B cell (primary cell): Measurements from ENCODE around the gene TIMM44. TPM values are rescaled to one million over a fixed set of nuclear protein-coding genes. Genes with fewer than 3 reads are reported as not detected.
A peak's percentile ranks its signal among the peaks of the same experiment; 100 is the strongest.

Source experiments
- ATAC-seq: fragments of 200-7000 bp; cut with Tn5 transposase; one replicate; pipeline ENCODE4 v1.10.0; 2021; ENCODE audit warnings: low read depth, mild to moderate bottlenecking, moderate number of reproducible peaks, moderate library complexity
- CTCF ChIA-PET: fragments of 350-600 bp; sonication (Branson Sonifier 250); formaldehyde crosslinking; loops from one replicate; lab custom pipeline; 2021; ENCODE audit warnings: antibody characterized with exemption, inconsistent platforms; lab: Charles Lee
- POLR2A ChIA-PET: fragments of 350-600 bp; sonication (Branson Sonifier 250); formaldehyde crosslinking; loops from one replicate; lab custom pipeline; 2021; ENCODE audit warnings: antibody characterized with exemption; lab: Charles Lee
- DNase-seq: peaks from one replicate; pipeline ENCODE4 v3.0.0; 2013
- H2AFZ ChIP-seq: 2 replicates; pipeline ENCODE4 v1.6.1; 2012; ENCODE audit warnings: mild to moderate bottlenecking, low read depth, low read length; ENCODE audit not compliant: insufficient read depth, poor library complexity, severe bottlenecking
- H3K27ac ChIP-seq, 2 donors: 1 replicate in 1 of 2; 2 replicates in 1 of 2; pipeline ENCODE4 v1.5.1; 2012 to 2013; ENCODE audit warnings: low read length in 2 of 2, mild to moderate bottlenecking in 2 of 2, moderate library complexity in 1 of 2
- H3K27me3 ChIP-seq, 4 experiments: fragments of 200-600 bp in 1 of 4; sonication (generic) in 1 of 4; replicated peaks in 1 of 4; 1 replicate in 2 of 4; 2 replicates in 2 of 4; pipeline versions ENCODE4 v1.6.1 to v1.7.0; 2013 to 2016; ENCODE audit warnings: low read length in 3 of 4, mild to moderate bottlenecking in 2 of 4, mixed read lengths in 1 of 4, moderate library complexity in 1 of 4; ENCODE audit not compliant: insufficient read depth in 4 of 4, control insufficient read depth in 3 of 4; ENCODE audit errors: control extremely low read depth in 1 of 4
- H3K36me3 ChIP-seq, 2 experiments: replicated peaks in 1 of 2; 1 replicate in 1 of 2; 2 replicates in 1 of 2; pipeline versions ENCODE4 v1.6.1 to v1.7.1; 2013; ENCODE audit warnings: low read length in 1 of 2; ENCODE audit not compliant: insufficient read depth in 2 of 2, control insufficient read depth in 1 of 2; ENCODE audit errors: control extremely low read depth in 1 of 2, extremely low read depth in 1 of 2
- H3K4me1 ChIP-seq, 2 donors: fragments of 200-600 bp in 1 of 2; sonication (generic) in 1 of 2; 1 replicate in 1 of 2; 2 replicates in 1 of 2; pipeline versions ENCODE4 v1.5.1 to v1.6.1; 2013 to 2017; ENCODE audit warnings: low read length in 2 of 2; ENCODE audit not compliant: control insufficient read depth in 2 of 2, insufficient read depth in 2 of 2
- H3K4me2 ChIP-seq: replicated peaks from 2 replicates; pipeline ENCODE3; 2012; ENCODE audit warnings: mild to moderate bottlenecking, low read depth, low read length; ENCODE audit not compliant: poor library complexity, severe bottlenecking
- H3K4me3 ChIP-seq, 5 experiments: fragments of 200-600 bp in 1 of 5; sonication (generic) in 1 of 5; 1 replicate in 3 of 5; 2 replicates in 2 of 5; pipeline versions ENCODE4 v1.5.1 to v1.7.0; 2011 to 2016; ENCODE audit warnings: low read length in 4 of 5, mild to moderate bottlenecking in 4 of 5, low read depth in 2 of 5, control low read depth in 1 of 5, moderate library complexity in 1 of 5; ENCODE audit not compliant: insufficient read depth in 1 of 5; ENCODE audit errors: control extremely low read depth in 1 of 5, extremely low read depth in 1 of 5
- H3K79me2 ChIP-seq: fragments of 200-600 bp; sonication (generic); one replicate; pipeline ENCODE4 v1.6.0; 2016; ENCODE audit warnings: low read length; ENCODE audit not compliant: control insufficient read depth, insufficient read depth
- H3K9ac ChIP-seq: fragments of 200-600 bp; sonication (generic); 2 replicates; pipeline ENCODE4 v1.6.1; 2017; ENCODE audit warnings: mild to moderate bottlenecking, low read length, moderate library complexity
- H3K9me3 ChIP-seq, 3 donors: one replicate each; pipeline versions ENCODE4 v1.6.1 to v1.7.1; 2013; ENCODE audit warnings: low read length in 2 of 3; ENCODE audit not compliant: control insufficient read depth in 2 of 3, insufficient read depth in 1 of 3; ENCODE audit errors: control extremely low read depth in 1 of 3
- H4K20me1 ChIP-seq: 2 replicates; pipeline ENCODE4 v1.6.0; 2012; ENCODE audit warnings: mild to moderate bottlenecking, low read length; ENCODE audit not compliant: insufficient read depth, control insufficient read depth, poor library complexity, severe bottlenecking
- H3K27ac Mint-ChIP-seq: one replicate; pipeline ENCODE4 v1.8.0; 2021; ENCODE audit warnings: mixed read lengths
- H3K27me3 Mint-ChIP-seq: one replicate; pipeline ENCODE4 v1.8.0; 2021; ENCODE audit warnings: mixed read lengths
- H3K4me1 Mint-ChIP-seq: one replicate; pipeline ENCODE4 v1.8.0; 2021; ENCODE audit warnings: mixed read lengths
- H3K4me3 Mint-ChIP-seq: one replicate; pipeline ENCODE4 v1.8.0; 2021; ENCODE audit warnings: mixed read lengths
- H3K9me3 Mint-ChIP-seq: one replicate; pipeline ENCODE4 v1.8.0; 2022; ENCODE audit warnings: mixed read lengths; ENCODE audit not compliant: insufficient read depth
- EZH2 ChIP-seq: IDR thresholded peaks from 2 replicates; pipeline ENCODE4 v1.6.1; 2012; ENCODE audit warnings: borderline replicate concordance, low read depth, mild to moderate bottlenecking, moderate library complexity, low read length; ENCODE audit not compliant: insufficient read depth, poor library complexity, severe bottlenecking
- WGBS: methylation state at CpG from one replicate; pipeline ENCODE4 v1.1.5; 2013; ENCODE audit warnings: missing lambda C conversion rate; ENCODE audit not compliant: insufficient coverage; 5-methylcytosine and 5-hydroxymethylcytosine counted together
- intact Hi-C: fragments of 100-400 bp; cut with micrococcal nuclease; formaldehyde crosslinking; loops from one replicate; pipeline ENCODE4 v1.10.0; 2022
- polyA plus RNA-seq: library from polyadenylated mRNA; depleted of rRNA; stranded (reverse); fragments of >200 nt; gene quantifications from 2 replicates; pipeline ENCODE4 v1.2.3, GENCODE V29; 2012
- total RNA-seq, 2 donors: library from RNA; stranded (reverse); fragments of 120-200 nt in 1 of 2; gene quantifications; 1 replicate in 1 of 2; 2 replicates in 1 of 2; pipeline versions ENCODE4 v1.2.3 to v1.2.4, GENCODE V29; 2013 to 2022
- TF ChIP-seq, protein P1 (sequence below): fragments of 200-600 bp; IDR thresholded peaks from one replicate; pipeline ENCODE4 v1.8.0; 2022; ENCODE audit warnings: antibody characterized with exemption, mild to moderate bottlenecking

Gene TIMM44
- total and polyA plus RNA-seq, 2 donors (not counting 1 experiment from before 2014, with no cell fraction given), result 48.9 to 66.5 TPM

DNA sequence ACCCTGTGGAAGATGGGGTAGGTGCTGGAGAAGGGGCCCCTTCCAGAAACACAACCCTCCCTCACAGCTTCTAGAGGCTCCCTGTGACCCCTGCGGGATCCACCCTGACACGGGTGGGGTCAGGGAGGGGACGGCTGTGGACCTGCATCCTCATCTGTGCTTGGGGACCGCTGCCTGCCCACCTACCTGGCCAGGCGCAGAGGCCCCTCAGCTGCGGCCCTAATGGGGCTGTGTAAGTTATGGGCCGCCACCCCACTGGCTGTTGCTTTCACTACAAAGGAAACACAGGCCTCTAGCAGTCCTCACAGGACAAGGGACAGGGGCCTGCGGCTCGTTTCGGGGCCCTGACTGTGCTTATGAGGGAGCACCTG lies 10.6 kb downstream of the TIMM44 start:
- DNase-seq, result peak; percentile 13
- Mint-ChIP-seq H3K27ac (no peak overlapping the region), H3K4me3 (no peak overlapping the region), H3K27me3 (no peaks in the 10 kb centered on the region), H3K4me1 (no peaks in the 10 kb centered on the region), H3K9me3 (no peaks in the 10 kb centered on the region)
- H3K79me2 ChIP-seq, result peaks cover 6% of the 10 kb centered on the region
- WGBS, result 96% methylated on average over 5 of the region's 10 CpGs
- peaks cover 22% of the 10 kb centered on the region for H4K20me1 ChIP-seq
- ChIA-PET CTCF (no interaction called here), POLR2A (no interaction called here)
- H2AFZ ChIP-seq, result no peak overlapping the region
- intact Hi-C loops, result no loop called here
- H3K4me2 ChIP-seq, result no peak overlapping the region
- H3K9ac ChIP-seq, result no peak overlapping the region
- H3K4me1 ChIP-seq, result no peaks in the 10 kb centered on the region
- no peaks in the 10 kb centered on the region for H3K27me3 ChIP-seq
- TF ChIP-seq, protein P1, sequence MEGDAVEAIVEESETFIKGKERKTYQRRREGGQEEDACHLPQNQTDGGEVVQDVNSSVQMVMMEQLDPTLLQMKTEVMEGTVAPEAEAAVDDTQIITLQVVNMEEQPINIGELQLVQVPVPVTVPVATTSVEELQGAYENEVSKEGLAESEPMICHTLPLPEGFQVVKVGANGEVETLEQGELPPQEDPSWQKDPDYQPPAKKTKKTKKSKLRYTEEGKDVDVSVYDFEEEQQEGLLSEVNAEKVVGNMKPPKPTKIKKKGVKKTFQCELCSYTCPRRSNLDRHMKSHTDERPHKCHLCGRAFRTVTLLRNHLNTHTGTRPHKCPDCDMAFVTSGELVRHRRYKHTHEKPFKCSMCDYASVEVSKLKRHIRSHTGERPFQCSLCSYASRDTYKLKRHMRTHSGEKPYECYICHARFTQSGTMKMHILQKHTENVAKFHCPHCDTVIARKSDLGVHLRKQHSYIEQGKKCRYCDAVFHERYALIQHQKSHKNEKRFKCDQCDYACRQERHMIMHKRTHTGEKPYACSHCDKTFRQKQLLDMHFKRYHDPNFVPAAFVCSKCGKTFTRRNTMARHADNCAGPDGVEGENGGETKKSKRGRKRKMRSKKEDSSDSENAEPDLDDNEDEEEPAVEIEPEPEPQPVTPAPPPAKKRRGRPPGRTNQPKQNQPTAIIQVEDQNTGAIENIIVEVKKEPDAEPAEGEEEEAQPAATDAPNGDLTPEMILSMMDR, result no peak
- TF ChIP-seq EZH2, result no peak
- H3K27ac ChIP-seq, result no peak overlapping the region
- peaks cover 2 to 61% of the 10 kb centered on the region in 2 experiments for H3K36me3 ChIP-seq
- no peaks in the 10 kb centered on the region for H3K9me3 ChIP-seq
- H3K4me3 ChIP-seq, result no peak overlapping the region
- no peak for ATAC-seq

DNA sequence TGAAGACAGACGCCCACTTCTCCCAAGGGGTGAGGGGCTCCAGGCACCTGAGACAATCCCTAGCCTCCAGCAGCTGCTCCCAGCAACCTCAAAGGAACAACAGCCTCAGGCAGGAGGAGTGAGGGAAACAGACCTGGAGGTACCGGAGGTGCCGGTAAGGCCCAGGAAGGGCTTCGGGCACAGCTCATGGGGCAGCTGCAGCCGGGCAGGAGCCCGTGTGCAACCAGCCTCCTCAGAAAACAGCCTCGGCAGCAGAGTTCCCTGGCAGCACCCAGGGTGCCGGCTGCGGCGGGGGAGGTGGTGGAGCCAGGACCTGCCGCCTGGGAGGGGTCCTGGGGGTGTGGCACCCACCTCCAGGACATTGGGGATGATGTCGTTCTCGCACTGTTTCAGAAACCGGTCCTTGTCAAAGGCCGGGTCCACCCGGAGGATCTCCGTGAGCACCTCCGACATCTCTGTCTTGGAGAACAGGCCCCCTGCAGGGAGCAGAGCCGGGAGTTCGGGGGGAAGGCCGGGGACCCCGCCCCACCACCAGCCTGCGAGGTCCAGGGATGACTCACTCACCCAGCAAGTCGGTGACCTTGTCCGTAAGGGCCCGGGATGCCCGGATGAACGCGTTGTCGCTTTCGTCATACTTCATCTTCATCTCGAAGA lies 11.1 kb downstream of the TIMM44 start:
- Histone ChIP-seq H4K20me1 (peaks cover 19% of the 10 kb centered on the region), H3K4me2 (no peak overlapping the region), H3K36me3 (peaks cover 2 to 58% of the 10 kb centered on the region in 2 experiments), H3K9ac (no peak overlapping the region), H3K79me2 (peaks cover 1% of the 10 kb centered on the region), H3K27me3 (no peaks in the 10 kb centered on the region), H3K27ac (no peak overlapping the region), H3K9me3 (no peaks in the 10 kb centered on the region), H2AFZ (no peak overlapping the region), H3K4me1 (no peaks in the 10 kb centered on the region), H3K4me3 (no peak overlapping the region)
- Mint-ChIP-seq H3K27me3 (no peaks in the 10 kb centered on the region), H3K27ac (no peak overlapping the region), H3K4me1 (peaks cover 1% of the 10 kb centered on the region), H3K9me3 (no peaks in the 10 kb centered on the region), H3K4me3 (no peak overlapping the region)
- POLR2A ChIA-PET, result no interaction called here
- no peak for ATAC-seq
- 98% methylated on average over 24 of the region's 32 CpGs for WGBS
- intact Hi-C loops, result no loop called here
- CTCF ChIA-PET, result no interaction called here
- peak; percentile 23 for DNase-seq
- no peak for TF ChIP-seq EZH2
- TF ChIP-seq, protein P1, result no peak
